ENCODE measurements around the gene SUPT3H. TPM values are rescaled to one million over a fixed set of nuclear protein-coding genes. Genes with fewer than 3 reads are reported as not detected.

SUPT3H gene
- total and polyA plus RNA-seq, 4 donors = 2.3 to 9.4 (median 5.8) TPM

- no peak overlapping the region for H3K4me3 ChIP-seq (ENCODE audit: low read length in 2 of 2)
- intact Hi-C loops (cut with DNase I) = no loop called here
- H3K9me3 ChIP-seq (ENCODE audit: control insufficient read depth, low read length) = no peaks in the 10 kb centered on the region
- DNase-seq (no peak), ATAC-seq (ENCODE audit: low FRiP score) (no peak)
- H3K27ac ChIP-seq (ENCODE audit: low read depth in 1 of 2, low read length in 2 of 2) = no peak overlapping the region
- no peaks in the 10 kb centered on the region for H3K27me3 ChIP-seq (ENCODE audit: control insufficient read depth in 1 of 2, insufficient read depth in 2 of 2, low read length in 1 of 2)
- H3K4me1 ChIP-seq (ENCODE audit: control insufficient read depth in 1 of 2, insufficient read depth in 2 of 2, low read length in 2 of 2) = no peaks in the 10 kb centered on the region
- H3K36me3 ChIP-seq (ENCODE audit: control insufficient read depth in 1 of 2, insufficient read depth in 2 of 2, low read length in 1 of 2) = no peaks in the 10 kb centered on the region
Measured at GRCh38 chr6:44811456-44811855, 566.3 kb downstream of the SUPT3H start.

- intact Hi-C loops (cut with DNase I) = no loop called here
- WGBS, 2 donors = 78 to 80% methylated on average over 2 of the region's 2 CpGs
- no peak for ATAC-seq (ENCODE audit: low FRiP score)
- H3K4me1 ChIP-seq (ENCODE audit: control insufficient read depth in 1 of 2, insufficient read depth in 2 of 2, low read length in 2 of 2) = no peaks in the 10 kb centered on the region
- H3K36me3 ChIP-seq (ENCODE audit: control insufficient read depth in 1 of 2, insufficient read depth in 2 of 2, low read length in 1 of 2) = no peaks in the 10 kb centered on the region
- no peak overlapping the region for H3K4me3 ChIP-seq (ENCODE audit: low read length in 2 of 2)
- H3K9me3 ChIP-seq (ENCODE audit: control insufficient read depth, low read length) = no peaks in the 10 kb centered on the region
- H3K27me3 ChIP-seq (ENCODE audit: control insufficient read depth in 1 of 2, insufficient read depth in 2 of 2, low read length in 1 of 2) = no peaks in the 10 kb centered on the region
- no peak overlapping the region for H3K27ac ChIP-seq (ENCODE audit: low read depth in 1 of 2, low read length in 2 of 2)
- no peak for DNase-seq
Measured at GRCh38 chr6:44809258-44809657, 568.5 kb downstream of the SUPT3H start.

DNA sequence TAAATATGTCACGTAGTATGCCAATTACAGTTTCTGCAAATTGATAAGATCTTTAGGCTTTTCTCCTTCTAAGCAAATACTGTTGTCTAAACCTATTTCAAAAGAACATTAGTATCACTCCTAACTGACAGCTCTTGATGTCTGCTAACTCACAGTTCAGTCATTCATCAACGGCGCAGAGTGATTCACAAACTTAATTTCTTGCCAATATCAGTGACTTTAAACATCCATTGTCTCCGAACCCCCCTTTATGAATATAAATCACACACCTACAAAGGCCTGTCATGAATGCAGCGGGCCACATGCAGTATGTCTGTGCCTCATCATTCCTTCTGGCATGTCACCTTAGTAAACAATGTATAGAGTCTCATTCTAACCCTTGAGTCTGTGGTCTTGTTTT lies 569.6 kb downstream of the SUPT3H start:
- H3K27me3 ChIP-seq (ENCODE audit: control insufficient read depth in 1 of 2, insufficient read depth in 2 of 2, low read length in 1 of 2) = no peaks in the 10 kb centered on the region
- no peaks in the 10 kb centered on the region for H3K9me3 ChIP-seq (ENCODE audit: control insufficient read depth, low read length)
- no peaks in the 10 kb centered on the region for H3K4me1 ChIP-seq (ENCODE audit: control insufficient read depth in 1 of 2, insufficient read depth in 2 of 2, low read length in 2 of 2)
- no peak overlapping the region for H3K4me3 ChIP-seq (ENCODE audit: low read length in 2 of 2)
- ATAC-seq (ENCODE audit: low FRiP score) (no peak), DNase-seq (no peak)
- no peak overlapping the region for H3K27ac ChIP-seq (ENCODE audit: low read depth in 1 of 2, low read length in 2 of 2)
- no peaks in the 10 kb centered on the region for H3K36me3 ChIP-seq (ENCODE audit: control insufficient read depth in 1 of 2, insufficient read depth in 2 of 2, low read length in 1 of 2)
- WGBS, 2 donors = 96% methylated on average over 5 of the region's 5 CpGs
- intact Hi-C loops (cut with DNase I) = no loop called here

GRCh38 chr6:44806656-44807055 lies 571.1 kb downstream of the SUPT3H start:
- H3K27me3 ChIP-seq (ENCODE audit: control insufficient read depth in 1 of 2, insufficient read depth in 2 of 2, low read length in 1 of 2) = no peaks in the 10 kb centered on the region
- no peak overlapping the region for H3K4me3 ChIP-seq (ENCODE audit: low read length in 2 of 2)
- ATAC-seq (ENCODE audit: low FRiP score) (no peak), DNase-seq (no peak)
- 68 to 71% methylated on average over 5 of the region's 5 CpGs for WGBS, 2 donors
- H3K9me3 ChIP-seq (ENCODE audit: control insufficient read depth, low read length) = no peaks in the 10 kb centered on the region
- no peaks in the 10 kb centered on the region for H3K4me1 ChIP-seq (ENCODE audit: control insufficient read depth in 1 of 2, insufficient read depth in 2 of 2, low read length in 2 of 2)
- no peaks in the 10 kb centered on the region for H3K36me3 ChIP-seq (ENCODE audit: control insufficient read depth in 1 of 2, insufficient read depth in 2 of 2, low read length in 1 of 2)
- intact Hi-C loops (cut with DNase I) = no loop called here
- H3K27ac ChIP-seq (ENCODE audit: low read depth in 1 of 2, low read length in 2 of 2) = no peak overlapping the region

DNA sequence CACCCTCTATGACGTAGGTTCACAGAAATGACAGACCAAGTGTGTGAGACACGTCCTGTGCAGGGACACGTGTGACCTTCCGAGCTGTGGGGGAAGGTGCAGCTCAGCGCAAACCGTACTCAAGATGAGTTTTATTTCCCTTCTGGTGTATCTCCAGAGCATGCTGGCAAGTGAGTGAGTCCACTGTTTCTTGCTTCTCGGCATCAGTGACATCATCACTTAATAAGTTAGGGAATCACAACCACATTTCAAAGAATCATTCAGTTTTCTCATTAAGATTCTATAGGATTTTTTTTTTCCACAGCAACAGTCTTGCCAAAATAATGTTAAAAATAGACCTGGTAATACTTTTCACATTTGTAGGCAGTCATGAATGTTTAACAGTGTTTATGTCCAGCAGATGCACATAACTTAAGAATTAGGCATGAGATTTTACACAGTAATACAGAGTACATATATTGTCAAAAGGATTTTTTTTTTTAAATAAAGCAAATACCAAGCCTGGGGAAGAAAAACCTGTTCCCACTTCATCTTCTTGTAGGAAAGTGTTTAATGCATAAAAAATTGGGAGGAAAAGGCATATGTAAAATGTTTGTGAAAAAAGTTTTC lies 572.4 kb downstream of the SUPT3H start:
- Histone ChIP-seq H3K4me3 (ENCODE audit: low read length in 2 of 2) (no peak overlapping the region), H3K9me3 (ENCODE audit: control insufficient read depth, low read length) (no peaks in the 10 kb centered on the region), H3K27me3 (ENCODE audit: control insufficient read depth in 1 of 2, insufficient read depth in 2 of 2, low read length in 1 of 2) (no peaks in the 10 kb centered on the region), H3K27ac (ENCODE audit: low read depth in 1 of 2, low read length in 2 of 2) (no peak overlapping the region), H3K36me3 (ENCODE audit: control insufficient read depth in 1 of 2, insufficient read depth in 2 of 2, low read length in 1 of 2) (no peaks in the 10 kb centered on the region), H3K4me1 (ENCODE audit: control insufficient read depth in 1 of 2, insufficient read depth in 2 of 2, low read length in 2 of 2) (no peaks in the 10 kb centered on the region)
- DNase-seq (no peak), ATAC-seq (ENCODE audit: low FRiP score) (no peak)
- WGBS, 2 donors = 54 to 56% methylated on average over 7 of the region's 7 CpGs
- intact Hi-C loops (cut with DNase I) = no loop called here

DNA sequence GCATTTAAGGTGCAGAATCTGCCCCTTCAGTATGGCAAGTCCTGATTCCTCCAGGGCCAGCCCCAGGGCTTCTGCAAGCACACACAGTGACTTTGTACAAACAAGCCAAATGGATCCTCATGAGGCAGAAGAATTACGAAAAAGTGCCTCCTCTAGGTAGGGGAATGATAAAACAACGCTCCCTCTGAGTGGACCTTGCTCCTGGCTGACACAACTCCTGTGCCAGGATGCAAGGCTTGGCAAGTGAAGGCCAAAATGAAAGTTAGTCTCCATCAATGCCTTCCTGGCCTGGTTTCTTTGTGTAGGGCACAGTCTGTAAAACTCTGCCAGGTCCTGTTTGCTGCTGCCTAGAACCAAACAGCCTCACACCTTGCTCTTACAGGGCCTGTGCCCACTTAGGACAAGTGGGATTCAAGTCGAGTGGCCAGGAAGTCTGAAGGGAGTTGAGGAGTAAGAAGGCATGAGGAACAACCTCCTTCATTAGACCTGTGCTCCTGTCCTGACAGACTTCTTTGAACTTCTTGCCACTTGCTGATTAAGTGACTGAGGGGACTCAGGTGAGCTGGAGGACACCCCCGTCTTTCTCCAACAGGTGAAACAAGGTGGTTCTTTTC lies 573.1 kb downstream of the SUPT3H start:
- Histone ChIP-seq H3K27ac (ENCODE audit: low read depth in 1 of 2, low read length in 2 of 2) (no peak overlapping the region), H3K36me3 (ENCODE audit: control insufficient read depth in 1 of 2, insufficient read depth in 2 of 2, low read length in 1 of 2) (no peaks in the 10 kb centered on the region), H3K9me3 (ENCODE audit: control insufficient read depth, low read length) (no peaks in the 10 kb centered on the region), H3K4me1 (ENCODE audit: control insufficient read depth in 1 of 2, insufficient read depth in 2 of 2, low read length in 2 of 2) (no peaks in the 10 kb centered on the region), H3K4me3 (ENCODE audit: low read length in 2 of 2) (no peak overlapping the region), H3K27me3 (ENCODE audit: control insufficient read depth in 1 of 2, insufficient read depth in 2 of 2, low read length in 1 of 2) (no peaks in the 10 kb centered on the region)
- intact Hi-C loops (cut with DNase I) = no loop called here
- ATAC-seq (ENCODE audit: low FRiP score) (no peak), DNase-seq (no peak)
- 84% methylated on average over 4 of the region's 4 CpGs for WGBS, 2 donors

- DNase-seq = no peak
- no peak for ATAC-seq (ENCODE audit: low FRiP score)
- 79 to 90% methylated on average over 5 of the region's 5 CpGs for WGBS, 2 donors
Measured at GRCh38 chr6:44804016-44804415, 573.7 kb downstream of the SUPT3H start.

DNA sequence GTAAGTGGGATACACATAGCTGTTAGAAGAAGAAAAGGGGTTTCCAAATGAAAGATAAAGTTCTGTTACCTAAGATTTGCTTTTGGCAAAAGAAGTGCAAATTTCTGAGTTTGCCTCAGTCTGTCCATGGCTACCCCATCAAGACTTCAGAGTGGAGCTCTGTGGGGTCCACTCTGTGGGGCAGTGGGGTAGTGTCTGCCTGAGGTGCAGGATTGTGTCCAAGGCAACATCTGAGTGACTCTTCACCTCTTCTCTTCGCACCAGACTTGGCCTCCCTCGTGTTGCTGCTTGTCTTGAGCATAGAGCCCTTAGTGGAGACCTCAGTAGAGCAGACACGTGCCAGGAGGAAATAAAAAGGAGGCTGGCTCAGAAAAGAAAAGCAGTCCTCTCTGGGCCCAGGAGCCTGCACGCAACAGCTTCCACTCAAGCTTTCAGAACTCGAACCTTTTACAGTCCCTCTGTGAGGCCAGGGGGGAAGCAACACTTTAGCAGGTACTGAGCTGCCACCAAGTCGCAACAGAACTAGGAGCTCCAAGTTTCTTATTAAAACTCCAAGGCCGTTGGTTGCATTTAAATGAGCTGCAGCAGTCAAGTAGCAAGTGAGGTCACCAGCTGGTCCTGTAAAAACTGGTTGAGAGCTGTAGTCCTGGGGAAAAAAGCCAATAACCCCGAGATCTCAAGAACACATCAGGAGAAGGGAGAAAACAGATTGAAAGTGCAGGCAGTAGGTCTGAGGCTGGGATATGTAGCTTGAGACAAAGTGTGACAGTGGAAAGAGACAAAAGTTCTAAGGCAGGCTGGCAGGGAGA lies 576.7 kb downstream of the SUPT3H start:
- intact Hi-C loops (cut with DNase I) = no loop called here
- Histone ChIP-seq H3K4me1 (ENCODE audit: control insufficient read depth in 1 of 2, insufficient read depth in 2 of 2, low read length in 2 of 2) (no peaks in the 10 kb centered on the region), H3K27me3 (ENCODE audit: control insufficient read depth in 1 of 2, insufficient read depth in 2 of 2, low read length in 1 of 2) (no peaks in the 10 kb centered on the region), H3K9me3 (ENCODE audit: control insufficient read depth, low read length) (no peaks in the 10 kb centered on the region), H3K27ac (ENCODE audit: low read depth in 1 of 2, low read length in 2 of 2) (no peak overlapping the region), H3K4me3 (ENCODE audit: low read length in 2 of 2) (no peak overlapping the region), H3K36me3 (ENCODE audit: control insufficient read depth in 1 of 2, insufficient read depth in 2 of 2, low read length in 1 of 2) (no peaks in the 10 kb centered on the region)
- no peak for ATAC-seq (ENCODE audit: low FRiP score)
- DNase-seq = no peak
- 56 to 68% methylated on average over 8 of the region's 8 CpGs for WGBS, 2 donors

More at GRCh38 chr6:44804016-44804415, 573.7 kb downstream of the SUPT3H start:
- H3K9me3 ChIP-seq (ENCODE audit: control insufficient read depth, low read length) = no peaks in the 10 kb centered on the region
- H3K27me3 ChIP-seq (ENCODE audit: control insufficient read depth in 1 of 2, insufficient read depth in 2 of 2, low read length in 1 of 2) = no peaks in the 10 kb centered on the region
- no peak overlapping the region for H3K27ac ChIP-seq (ENCODE audit: low read depth in 1 of 2, low read length in 2 of 2)
- intact Hi-C loops (cut with DNase I) = no loop called here
- H3K4me3 ChIP-seq (ENCODE audit: low read length in 2 of 2) = no peak overlapping the region
- no peaks in the 10 kb centered on the region for H3K4me1 ChIP-seq (ENCODE audit: control insufficient read depth in 1 of 2, insufficient read depth in 2 of 2, low read length in 2 of 2)
- no peaks in the 10 kb centered on the region for H3K36me3 ChIP-seq (ENCODE audit: control insufficient read depth in 1 of 2, insufficient read depth in 2 of 2, low read length in 1 of 2)
